Peyer's patch (tissue), 4 donors: ENCODE results near the gene EXOC1L.

Experiments used
- CTCF ChIP-seq, 6 experiments: fragments of 450-650 bp in 4 of 6; fragments of 200-600 bp in 2 of 6; sonication (generic) in 1 of 6; IDR thresholded peaks; one replicate each; pipeline ENCODE4 v1.5.1; 2017 to 2019; ENCODE audit warnings: antibody characterized with exemption in 6 of 6, mild to moderate bottlenecking in 3 of 6, moderate library complexity in 1 of 6
- POLR2A ChIP-seq, 2 donors: fragments of 450-650 bp; IDR thresholded peaks; one replicate each; pipeline ENCODE4 v1.5.1; 2017; ENCODE audit warnings: antibody characterized with exemption in 2 of 2, mild to moderate bottlenecking in 2 of 2, moderate library complexity in 2 of 2

- no peak for TF ChIP-seq CTCF (IDR thresholded peaks at IDR 0.05)
- TF ChIP-seq POLR2A (IDR thresholded peaks at IDR 0.05), result no peak
These were observed 18.3 kb downstream of the EXOC1L start for GRCh38 chr4:55837903-55838302.
